ENCODE measurements around the gene FAS. TPM values are rescaled to one million over a fixed set of nuclear protein-coding genes. Genes with fewer than 3 reads are reported as not detected.

FAS gene
- total RNA-seq, 6 donors from 2014 or later, result 30.1 to 80.3 (median 44.4) TPM

DNA sequence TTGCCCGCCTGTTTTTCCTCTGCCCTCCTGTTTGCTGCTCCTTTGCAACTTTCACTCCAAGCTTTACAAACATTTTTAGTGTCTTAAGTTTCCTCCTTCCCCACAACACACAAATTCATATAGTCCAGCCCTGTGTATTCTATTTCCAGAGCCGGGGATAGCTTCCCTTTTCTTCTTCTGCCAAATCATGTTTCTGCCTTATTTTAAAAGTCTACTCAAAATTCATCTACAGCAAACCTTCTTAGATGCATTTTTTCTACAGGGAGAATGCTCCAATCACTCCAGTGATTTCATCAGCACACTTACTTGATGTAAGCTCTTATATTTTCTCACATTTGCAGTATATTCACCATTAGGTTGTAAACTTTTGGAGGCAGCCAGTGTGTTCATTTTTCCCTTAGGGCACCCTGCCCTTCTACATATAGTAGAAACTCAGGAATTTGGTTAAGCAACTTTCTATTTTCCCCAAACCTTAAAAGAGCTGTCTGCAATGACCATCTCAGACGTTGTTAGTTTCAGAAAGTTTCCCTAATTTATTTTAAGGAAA is 25.7 kb upstream of the FAS start:
- TF ChIP-seq EP300 (IDR thresholded peaks at IDR 0.05) (no peak), POLR2AphosphoS5 (IDR thresholded peaks at IDR 0.05) (no peak), POLR2A (IDR thresholded peaks at IDR 0.05) (no peak)
- TF ChIP-seq, protein P1, sequence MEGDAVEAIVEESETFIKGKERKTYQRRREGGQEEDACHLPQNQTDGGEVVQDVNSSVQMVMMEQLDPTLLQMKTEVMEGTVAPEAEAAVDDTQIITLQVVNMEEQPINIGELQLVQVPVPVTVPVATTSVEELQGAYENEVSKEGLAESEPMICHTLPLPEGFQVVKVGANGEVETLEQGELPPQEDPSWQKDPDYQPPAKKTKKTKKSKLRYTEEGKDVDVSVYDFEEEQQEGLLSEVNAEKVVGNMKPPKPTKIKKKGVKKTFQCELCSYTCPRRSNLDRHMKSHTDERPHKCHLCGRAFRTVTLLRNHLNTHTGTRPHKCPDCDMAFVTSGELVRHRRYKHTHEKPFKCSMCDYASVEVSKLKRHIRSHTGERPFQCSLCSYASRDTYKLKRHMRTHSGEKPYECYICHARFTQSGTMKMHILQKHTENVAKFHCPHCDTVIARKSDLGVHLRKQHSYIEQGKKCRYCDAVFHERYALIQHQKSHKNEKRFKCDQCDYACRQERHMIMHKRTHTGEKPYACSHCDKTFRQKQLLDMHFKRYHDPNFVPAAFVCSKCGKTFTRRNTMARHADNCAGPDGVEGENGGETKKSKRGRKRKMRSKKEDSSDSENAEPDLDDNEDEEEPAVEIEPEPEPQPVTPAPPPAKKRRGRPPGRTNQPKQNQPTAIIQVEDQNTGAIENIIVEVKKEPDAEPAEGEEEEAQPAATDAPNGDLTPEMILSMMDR (IDR thresholded peaks at IDR 0.05), result no peak
- no peaks in the 10 kb centered on the region for H3K9me3 ChIP-seq
- WGBS, 2 donors, result 51 to 62% methylated on average over 3 of the region's 3 CpGs
- H3K27me3 ChIP-seq, result no peaks in the 10 kb centered on the region
- peaks cover 0 to 11% (median 4%) of the 10 kb centered on the region in 4 donors for H3K4me1 ChIP-seq
- no peaks in the 10 kb centered on the region for H3K36me3 ChIP-seq
- peak overlapping the region in 1 of 4 donors; percentile 5 for H3K27ac ChIP-seq
- H3K4me3 ChIP-seq, result no peak overlapping the region
- DNase-seq, result no peak
- no peak for ATAC-seq (ENCODE audit: low FRiP score in 2 of 2)

DNA sequence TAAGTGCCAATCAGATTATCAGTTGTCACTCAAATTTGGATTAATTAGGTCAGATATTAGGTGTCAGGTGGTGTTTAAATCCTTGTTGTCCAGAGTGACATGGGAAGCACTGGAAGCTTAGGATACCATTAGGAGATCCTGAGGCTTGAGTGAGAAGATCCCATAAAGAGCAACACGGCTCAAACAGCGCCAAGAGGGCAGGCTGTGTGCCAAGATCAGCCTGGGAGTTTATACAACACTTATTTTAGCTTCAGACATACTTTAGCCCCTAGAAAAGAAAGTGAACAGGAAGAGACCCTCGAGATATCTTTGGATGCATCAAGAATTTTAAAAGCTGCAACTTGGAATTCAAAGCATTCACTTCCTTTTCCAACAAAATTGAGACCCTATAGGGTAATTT is 23.8 kb upstream of the FAS start:
- TF ChIP-seq POLR2A (IDR thresholded peaks at IDR 0.05) (no peak), EP300 (IDR thresholded peaks at IDR 0.05) (no peak), POLR2AphosphoS5 (IDR thresholded peaks at IDR 0.05) (no peak)
- TF ChIP-seq, protein P1 (IDR thresholded peaks at IDR 0.05), result no peak
- peaks cover 0 to 14% (median 8%) of the 10 kb centered on the region in 4 donors for H3K4me1 ChIP-seq

DNA sequence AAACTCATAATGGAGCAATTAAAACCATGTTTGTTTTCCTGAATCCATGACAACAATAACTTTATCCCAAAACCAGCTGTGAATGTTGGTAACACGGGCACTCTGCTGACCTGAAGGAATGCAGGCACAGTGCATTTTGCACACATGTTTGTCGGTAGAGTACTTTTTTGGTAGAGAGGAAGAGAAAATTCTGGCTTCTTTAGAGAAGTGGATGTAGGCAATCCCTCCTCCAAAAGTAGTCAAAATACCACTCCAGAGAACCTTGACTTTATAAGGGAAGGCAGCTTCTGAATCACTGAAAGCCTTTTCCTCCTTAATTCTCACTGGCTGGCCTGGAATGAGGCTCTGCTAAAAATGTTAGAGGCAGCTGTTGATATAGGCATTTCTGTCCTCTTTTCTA is 22.2 kb upstream of the FAS start:
- WGBS, 2 donors, result 71 to 73% methylated on average over 2 of the region's 2 CpGs
- ATAC-seq (ENCODE audit: low FRiP score in 2 of 2) (no peak), DNase-seq (no peak)
- no peaks in the 10 kb centered on the region for H3K36me3 ChIP-seq
- H3K9me3 ChIP-seq, result no peaks in the 10 kb centered on the region
- peaks cover 0 to 14% (median 8%) of the 10 kb centered on the region in 4 donors for H3K4me1 ChIP-seq
- no peak overlapping the region for H3K4me3 ChIP-seq
- no peak overlapping the region for H3K27ac ChIP-seq
- no peaks in the 10 kb centered on the region for H3K27me3 ChIP-seq
- TF ChIP-seq POLR2AphosphoS5 (IDR thresholded peaks at IDR 0.05) (no peak), POLR2A (IDR thresholded peaks at IDR 0.05) (no peak), EP300 (IDR thresholded peaks at IDR 0.05) (no peak)
- TF ChIP-seq, protein P1 (IDR thresholded peaks at IDR 0.05), result no peak

More for the DNA sequence above, 23.8 kb upstream of the FAS start:
- no peaks in the 10 kb centered on the region for H3K27me3 ChIP-seq
- DNase-seq (no peak), ATAC-seq (ENCODE audit: low FRiP score in 2 of 2) (no peak)
- no peaks in the 10 kb centered on the region for H3K36me3 ChIP-seq
- H3K4me3 ChIP-seq, result no peak overlapping the region
- 49 to 52% methylated on average over 3 of the region's 3 CpGs for WGBS, 2 donors
- no peaks in the 10 kb centered on the region for H3K9me3 ChIP-seq
- peak overlapping the region in 1 of 4 donors; percentile 49 for H3K27ac ChIP-seq

DNA sequence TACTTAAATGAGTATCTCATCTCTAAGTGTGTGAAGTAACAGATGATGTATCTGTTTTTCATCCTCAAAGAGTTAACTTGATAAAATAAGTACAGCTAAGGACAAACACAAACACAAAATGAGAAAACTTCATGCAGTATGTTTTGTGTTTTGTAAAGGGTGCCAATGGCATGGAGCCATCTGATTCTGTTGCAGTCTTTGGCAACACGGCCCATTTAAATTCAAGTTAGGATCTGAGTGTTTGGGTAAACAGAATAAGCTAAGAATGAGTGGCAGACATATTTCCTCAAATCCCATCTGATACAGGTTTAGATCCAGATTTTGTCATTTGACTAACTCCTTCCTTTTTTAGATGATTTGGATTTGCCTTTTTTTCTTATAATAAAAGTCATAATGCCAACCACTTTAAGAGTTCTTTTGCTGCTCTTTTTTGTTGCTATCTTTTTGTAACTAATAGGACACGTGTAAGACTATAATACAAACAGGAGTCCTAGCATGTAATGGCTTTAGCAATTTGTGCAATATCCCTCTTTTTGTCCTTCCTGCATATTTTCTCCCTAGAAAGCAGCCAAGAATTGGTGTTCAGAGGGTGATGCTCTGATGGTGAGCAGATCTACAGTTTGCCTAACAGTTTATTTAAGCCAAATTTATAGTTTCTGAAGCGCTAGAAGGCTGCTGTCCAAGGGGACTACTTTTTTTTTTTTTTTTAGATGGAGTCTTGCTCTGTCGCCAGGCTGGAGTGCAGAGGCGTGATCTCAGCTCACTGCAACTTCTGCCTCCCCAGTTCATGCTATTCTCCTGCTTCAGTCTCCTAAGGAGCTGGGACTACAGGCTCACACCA is 19.2 kb upstream of the FAS start:
- H3K36me3 ChIP-seq, result no peaks in the 10 kb centered on the region
- WGBS, 2 donors, result 62 to 66% methylated on average over 5 of the region's 5 CpGs
- no peak for DNase-seq
- H3K4me3 ChIP-seq, result no peak overlapping the region
- H3K27ac ChIP-seq, result peak overlapping the region in 1 of 4 donors; percentile 25
- peaks cover 18 to 26% (median 21%) of the 10 kb centered on the region in 4 donors for H3K4me1 ChIP-seq
- H3K9me3 ChIP-seq, result no peaks in the 10 kb centered on the region
- ATAC-seq (ENCODE audit: low FRiP score in 2 of 2), result peak in 1 of 2 donors; percentile 63
- H3K27me3 ChIP-seq, result no peaks in the 10 kb centered on the region
- TF ChIP-seq POLR2AphosphoS5 (IDR thresholded peaks at IDR 0.05), result peak in 1 of 2 donors; percentile 18
- TF ChIP-seq EP300 (IDR thresholded peaks at IDR 0.05), result no peak
- no peak for TF ChIP-seq POLR2A (IDR thresholded peaks at IDR 0.05)
- TF ChIP-seq, protein P1 (IDR thresholded peaks at IDR 0.05), result no peak

Measured in upper lobe of left lung (tissue), 6 donors.